Hematopoietic multipotent progenitor cell treated with erythropoietin and hydrocortisone succinate and interleukin-3 and kit ligand, for 4 days (in vitro differentiated cells): ENCODE measurements around the gene ANKUB1.

Source experiments
- DNase-seq: peaks from one replicate; pipeline ENCODE4 v3.0.0-alpha.2; 2015

Gene ANKUB1

GRCh38 chr3:149753717-149754116, 38.6 kb downstream of the ANKUB1 start:
- DNase-seq, result peak; percentile 12

GRCh38 chr3:149752788-149753136, 39.6 kb downstream of the ANKUB1 start:
- no peak for DNase-seq

- peak; percentile 94 for DNase-seq
Measured at GRCh38 chr3:149752051-149752787, 40.1 kb downstream of the ANKUB1 start, which contains the start of gene COMMD2. COMMD2 (minus strand) TSS chr3:149752489; CDS start chr3:149752444, 45 bp downstream.

- peak; percentile 22 for DNase-seq
Measured at GRCh38 chr3:149751551-149751950, 40.8 kb downstream of the ANKUB1 start.

GRCh38 chr3:149744606-149745005, 47.7 kb downstream of the ANKUB1 start:
- no peak for DNase-seq

- DNase-seq, result peak; percentile 19
Measured at GRCh38 chr3:149744151-149744550, 48.2 kb downstream of the ANKUB1 start.

- DNase-seq, result no peak
Measured at GRCh38 chr3:149739396-149739795, 53.0 kb downstream of the ANKUB1 start.

- no peak for DNase-seq
Measured at GRCh38 chr3:149738876-149739275, 53.5 kb downstream of the ANKUB1 start.

GRCh38 chr3:149736953-149737205, 55.5 kb downstream of the ANKUB1 start:
- DNase-seq, result peak; percentile 85

GRCh38 chr3:149736175-149736952, 56.0 kb downstream of the ANKUB1 start:
- DNase-seq, result no peak

- no peak for DNase-seq
Measured at GRCh38 chr3:149732234-149732633, 60.1 kb downstream of the ANKUB1 start.

GRCh38 chr3:149727656-149728055, 64.7 kb downstream of the ANKUB1 start:
- DNase-seq, result no peak

- DNase-seq, result no peak
Measured at GRCh38 chr3:149726716-149727407, 65.5 kb downstream of the ANKUB1 start.

GRCh38 chr3:149723781-149724180, 68.6 kb downstream of the ANKUB1 start:
- peak; percentile 12 for DNase-seq

GRCh38 chr3:149720918-149721317, 71.4 kb downstream of the ANKUB1 start:
- no peak for DNase-seq

- peak; percentile 77 for DNase-seq
Measured at GRCh38 chr3:149717391-149718056, 74.8 kb downstream of the ANKUB1 start.

GRCh38 chr3:149716984-149717383, 75.4 kb downstream of the ANKUB1 start:
- no peak for DNase-seq

- DNase-seq, result no peak
Measured at GRCh38 chr3:149715247-149715646, 77.1 kb downstream of the ANKUB1 start.

GRCh38 chr3:149713730-149714654, 78.4 kb downstream of the ANKUB1 start:
- DNase-seq, result no peak
